Fibroblast of villous mesenchyme (primary cell): Measurements from ENCODE around the gene RBMS3. TPM values are rescaled to one million over a fixed set of nuclear protein-coding genes. Genes with fewer than 3 reads are reported as not detected.

ENCODE experiments used
- DNase-seq: peaks from one replicate; pipeline ENCODE4 v3.0.0-alpha.2; 2010; ENCODE audit warnings: low read depth
- H3K4me3 ChIP-seq: 2 replicates; pipeline ENCODE4 v1.5.1; 2011; ENCODE audit warnings: low read depth, mild to moderate bottlenecking, low read length
- total RNA-seq: library from RNA; depleted of rRNA; stranded (reverse); fragments of >200 nt; gene quantifications from 2 replicates; pipeline ENCODE4 v1.2.3, GENCODE V29; 2012
- TF ChIP-seq, protein P1 (sequence below): IDR thresholded peaks from 2 replicates; pipeline ENCODE4 v1.5.1; 2012; ENCODE audit warnings: low read depth, mild to moderate bottlenecking, low read length; ENCODE audit not compliant: insufficient read depth

RBMS3 gene
- total RNA-seq, 1 donor, result 85.9 TPM

DNA sequence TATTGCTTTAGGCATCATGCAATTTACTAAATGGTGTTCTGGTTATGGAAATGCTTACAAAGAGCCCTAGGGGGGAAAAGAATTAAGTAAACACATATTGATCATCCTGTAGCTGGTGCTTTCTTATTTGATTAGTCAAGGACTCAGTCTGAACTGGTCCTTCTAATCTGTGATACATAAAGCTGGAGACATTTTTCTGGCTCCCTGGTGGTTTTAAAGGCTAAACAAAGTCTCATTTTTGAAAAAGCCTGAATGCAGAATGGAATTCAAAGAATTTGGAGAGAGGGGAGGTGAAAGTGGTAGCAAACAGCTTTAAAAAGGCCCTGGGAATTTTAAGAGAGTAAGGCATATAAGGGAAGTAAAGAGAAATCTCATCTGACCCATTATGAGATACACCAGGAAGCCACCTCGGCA lies 149.7 kb downstream of the RBMS3 start:
- TF ChIP-seq, protein P1, sequence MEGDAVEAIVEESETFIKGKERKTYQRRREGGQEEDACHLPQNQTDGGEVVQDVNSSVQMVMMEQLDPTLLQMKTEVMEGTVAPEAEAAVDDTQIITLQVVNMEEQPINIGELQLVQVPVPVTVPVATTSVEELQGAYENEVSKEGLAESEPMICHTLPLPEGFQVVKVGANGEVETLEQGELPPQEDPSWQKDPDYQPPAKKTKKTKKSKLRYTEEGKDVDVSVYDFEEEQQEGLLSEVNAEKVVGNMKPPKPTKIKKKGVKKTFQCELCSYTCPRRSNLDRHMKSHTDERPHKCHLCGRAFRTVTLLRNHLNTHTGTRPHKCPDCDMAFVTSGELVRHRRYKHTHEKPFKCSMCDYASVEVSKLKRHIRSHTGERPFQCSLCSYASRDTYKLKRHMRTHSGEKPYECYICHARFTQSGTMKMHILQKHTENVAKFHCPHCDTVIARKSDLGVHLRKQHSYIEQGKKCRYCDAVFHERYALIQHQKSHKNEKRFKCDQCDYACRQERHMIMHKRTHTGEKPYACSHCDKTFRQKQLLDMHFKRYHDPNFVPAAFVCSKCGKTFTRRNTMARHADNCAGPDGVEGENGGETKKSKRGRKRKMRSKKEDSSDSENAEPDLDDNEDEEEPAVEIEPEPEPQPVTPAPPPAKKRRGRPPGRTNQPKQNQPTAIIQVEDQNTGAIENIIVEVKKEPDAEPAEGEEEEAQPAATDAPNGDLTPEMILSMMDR, result no peak
- peak; percentile 69 for DNase-seq
- H3K4me3 ChIP-seq, result no peak overlapping the region

DNA sequence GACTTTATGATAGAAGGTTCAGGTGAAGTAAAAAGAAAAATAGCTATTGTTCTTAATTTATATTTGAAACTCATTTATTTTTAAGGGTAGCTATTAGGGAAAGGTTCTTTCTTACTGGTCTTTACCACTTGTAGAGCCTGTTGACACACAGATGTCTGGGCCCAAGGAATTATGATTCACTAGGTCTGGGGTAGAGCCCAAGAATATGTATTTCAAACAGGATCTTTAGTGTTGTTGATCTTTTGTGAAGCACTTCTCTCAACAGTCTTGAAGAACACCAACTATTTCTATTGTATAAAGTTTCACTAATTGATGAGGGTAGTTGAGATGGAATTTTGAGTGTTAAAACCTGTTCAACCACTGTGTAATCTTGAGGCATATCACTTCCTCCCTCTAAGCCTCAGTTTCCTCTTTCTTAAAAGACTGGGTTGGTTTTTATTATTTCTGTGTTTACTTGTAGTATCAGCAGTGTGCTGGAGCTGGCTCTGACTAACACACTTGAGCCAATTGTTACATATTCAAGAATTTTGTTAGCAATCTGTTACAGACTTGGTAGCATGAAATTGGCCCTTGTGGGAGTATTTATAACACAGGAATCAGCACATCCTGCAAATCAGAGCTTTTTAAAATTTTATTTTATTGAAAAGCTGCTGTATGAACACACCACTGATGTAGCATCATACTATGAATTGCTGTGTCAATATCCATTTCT lies 155.9 kb downstream of the RBMS3 start:
- TF ChIP-seq, protein P1, result no peak
- H3K4me3 ChIP-seq, result no peak overlapping the region
- DNase-seq, result no peak

DNA sequence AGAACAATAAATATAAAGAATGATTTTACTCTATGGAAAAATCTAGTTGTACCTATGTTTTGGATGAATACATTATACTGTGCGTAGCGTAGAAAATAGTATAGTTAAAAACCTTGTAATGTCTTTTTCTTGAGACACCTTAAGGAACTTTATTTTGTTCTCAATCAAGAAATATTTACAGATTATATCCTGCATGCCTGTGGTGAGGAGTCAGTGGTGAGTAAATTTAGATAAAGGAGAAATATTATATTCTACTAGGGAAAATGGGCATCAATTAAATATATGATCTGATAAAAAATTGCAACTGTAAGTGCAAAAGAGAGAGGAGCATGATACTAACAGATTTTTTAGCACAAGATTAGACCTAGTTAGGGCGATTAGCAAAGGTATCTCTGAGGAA lies 157.7 kb downstream of the RBMS3 start:
- DNase-seq, result no peak
- no peak overlapping the region for H3K4me3 ChIP-seq
- TF ChIP-seq, protein P1, result no peak

DNA sequence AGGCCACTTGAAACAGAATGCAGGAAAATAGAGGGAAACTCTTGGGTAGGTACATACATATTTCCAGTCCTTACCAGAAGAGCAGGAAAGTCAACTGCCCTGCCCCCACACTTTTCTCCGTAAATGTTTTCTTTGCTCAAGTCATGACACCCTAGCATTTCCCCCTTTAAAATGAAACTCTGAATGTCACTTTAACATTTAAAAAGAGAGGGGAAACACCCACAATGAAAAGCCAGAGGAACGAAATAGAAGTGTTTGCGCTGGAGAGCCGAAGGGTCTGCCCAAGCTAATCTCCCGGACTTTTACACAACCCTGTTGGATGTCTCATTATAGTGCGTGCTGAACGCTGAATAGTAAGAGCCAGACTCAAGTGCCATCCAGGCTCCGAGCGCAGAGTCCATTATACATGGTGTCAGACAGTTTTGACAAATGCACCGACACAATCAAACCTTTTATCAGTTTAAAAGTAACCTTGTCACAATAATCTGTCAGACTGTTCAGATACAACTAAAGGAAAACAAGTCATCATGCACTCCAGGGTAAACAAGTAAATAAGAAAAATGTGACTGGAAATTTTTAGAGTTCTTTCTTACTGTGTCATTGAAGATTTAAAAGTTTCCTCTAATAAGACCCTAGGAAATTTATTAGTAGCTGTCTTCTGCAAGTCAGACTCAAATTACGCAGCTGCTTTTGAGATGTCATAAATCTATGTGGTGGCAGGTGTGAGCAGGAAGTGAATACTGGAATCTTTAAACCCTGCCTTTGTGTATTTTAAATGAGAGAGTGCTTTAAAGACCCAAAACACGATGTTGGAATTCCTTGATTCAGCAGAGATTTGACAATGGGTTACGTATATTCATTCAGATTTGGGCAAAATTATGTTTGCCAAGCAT lies 159.8 kb downstream of the RBMS3 start:
- peak; percentile 54 for DNase-seq
- peak overlapping the region; percentile 36 for H3K4me3 ChIP-seq
- TF ChIP-seq, protein P1, result no peak

DNA sequence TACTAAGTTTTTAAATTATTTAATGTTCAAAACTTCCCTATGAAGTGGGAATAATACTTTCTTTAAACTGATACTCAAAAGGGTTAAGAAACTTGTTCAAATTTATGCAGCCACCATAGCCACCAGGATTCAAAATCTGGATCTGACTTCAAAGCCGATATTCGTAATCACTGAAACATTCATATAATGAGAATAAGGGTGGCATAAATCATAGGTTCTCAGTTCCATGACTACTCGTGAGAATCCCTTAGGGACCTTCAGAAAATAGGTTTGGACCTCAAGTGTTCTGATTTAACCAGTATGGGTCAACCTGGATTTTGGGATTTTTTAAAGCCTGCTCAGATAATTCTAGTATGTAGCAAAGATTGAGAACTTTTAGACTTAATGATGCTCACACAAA lies 160.6 kb downstream of the RBMS3 start:
- H3K4me3 ChIP-seq, result no peak overlapping the region
- TF ChIP-seq, protein P1, result no peak
- no peak for DNase-seq

DNA sequence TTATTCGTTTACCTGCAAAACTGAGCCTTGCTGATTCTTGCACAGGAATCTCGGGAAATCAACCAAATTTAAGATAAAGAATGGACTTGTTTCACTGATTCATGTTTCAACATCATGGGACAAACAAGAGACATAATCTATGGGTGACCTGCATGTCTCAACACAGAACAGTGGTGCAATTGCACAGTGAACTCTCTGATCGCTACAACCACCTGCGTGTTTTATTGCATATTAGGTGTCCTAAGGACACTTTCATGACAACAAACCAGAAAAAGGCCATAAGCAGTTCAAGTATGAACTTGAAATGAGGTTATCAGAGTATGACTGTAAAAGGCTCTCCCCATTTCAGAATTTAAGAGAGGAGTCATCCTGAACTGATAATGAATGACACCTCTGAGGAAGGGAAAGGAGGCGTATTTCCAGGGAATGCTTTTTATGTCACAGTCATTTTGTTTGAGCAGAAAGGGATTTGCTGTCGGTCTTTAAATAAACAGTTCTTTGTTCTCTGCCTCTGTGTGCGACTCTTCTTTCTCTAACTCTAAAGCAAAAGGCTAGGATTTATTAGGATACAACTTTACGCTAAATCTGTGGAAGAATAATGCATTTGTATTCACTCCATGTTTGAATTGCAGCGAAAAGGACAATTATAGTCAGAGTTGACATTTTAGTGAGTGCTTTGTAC lies 167.2 kb downstream of the RBMS3 start:
- TF ChIP-seq, protein P1, result no peak

More for the DNA sequence above, 167.2 kb downstream of the RBMS3 start:
- no peak overlapping the region for H3K4me3 ChIP-seq
- DNase-seq, result no peak
